Neural cell (in vitro differentiated cells): ENCODE measurements around the gene RPS6KA3. TPM values are rescaled to one million over a fixed set of nuclear protein-coding genes. Genes with fewer than 3 reads are reported as not detected.
"Not testable (repeated sequence)": the region's sequence is repeated elsewhere in the genome, so short reads cannot be mapped to it uniquely, and the experiment has no call there.

ENCODE experiments used
- H2AFZ ChIP-seq: fragments of 200-600, 300-800 bp; sonication (generic), shearing (Covaris generic); 2 replicates; pipeline ENCODE4 v1.6.0; 2014; ENCODE audit warnings: low read depth, mild to moderate bottlenecking, antibody characterized with exemption, low read length, moderate library complexity
- H3F3A ChIP-seq: fragments of 200-600 bp; shearing (Covaris generic); 2 replicates; pipeline ENCODE4 v1.6.1; 2016; ENCODE audit warnings: mild to moderate bottlenecking, moderate library complexity, mixed read lengths, antibody characterized with exemption, low read length; ENCODE audit not compliant: insufficient read depth, poor library complexity, severe bottlenecking
- H3K27ac ChIP-seq: fragments of 200-600, 300-800 bp; sonication (generic), shearing (Covaris generic); 2 replicates; pipeline ENCODE4 v1.5.1; 2014; ENCODE audit warnings: mild to moderate bottlenecking, low read length, moderate library complexity
- H3K27me3 ChIP-seq: fragments of 300-800, 200-600 bp; sonication (generic), shearing (Covaris generic); 2 replicates; pipeline ENCODE4 v1.6.0; 2014; ENCODE audit warnings: mild to moderate bottlenecking, low read depth, low read length, moderate library complexity; ENCODE audit not compliant: insufficient read depth
- H3K36me3 ChIP-seq: fragments of 300-800, 200-600 bp; sonication (generic), shearing (Covaris generic); 2 replicates; pipeline ENCODE4 v1.5.1; 2014; ENCODE audit warnings: mild to moderate bottlenecking, antibody characterized with exemption, low read length, moderate library complexity; ENCODE audit not compliant: insufficient read depth
- H3K4me2 ChIP-seq: fragments of 300-800, 200-600 bp; sonication (generic), shearing (Covaris generic); 2 replicates; pipeline ENCODE4 v1.6.0; 2014; ENCODE audit warnings: mild to moderate bottlenecking, low read length
- H3K4me3 ChIP-seq: fragments of 300-800, 200-600 bp; sonication (generic), shearing (Covaris generic); 2 replicates; pipeline ENCODE4 v1.5.1; 2014; ENCODE audit warnings: mild to moderate bottlenecking, low read length, moderate library complexity
- H3K79me2 ChIP-seq: fragments of 200-600 bp; shearing (Covaris generic); replicated peaks from 2 replicates; pipeline ENCODE4 v1.6.0; 2014; ENCODE audit warnings: mild to moderate bottlenecking, low read length, moderate library complexity; ENCODE audit not compliant: insufficient read depth
- H3K9ac ChIP-seq: fragments of 300-800, 200-600 bp; sonication (generic), shearing (Covaris generic); 2 replicates; pipeline ENCODE4 v1.6.1; 2016; ENCODE audit warnings: mild to moderate bottlenecking, low read length, mixed read lengths
- H3K9me2 ChIP-seq: fragments of 200-600 bp; shearing (Covaris generic); 2 replicates; pipeline ENCODE4 v1.6.1; 2016; ENCODE audit warnings: mild to moderate bottlenecking, low read length, mixed read lengths; ENCODE audit not compliant: insufficient read depth
- H3K9me3 ChIP-seq: fragments of 200-600, 300-800 bp; sonication (generic), shearing (Covaris generic); 2 replicates; pipeline ENCODE4 v1.6.1; 2016; ENCODE audit warnings: mild to moderate bottlenecking, mixed run types, low read length, moderate library complexity, mixed read lengths
- H4K20me1 ChIP-seq: fragments of 200-600 bp; shearing (Covaris generic); 2 replicates; pipeline ENCODE4 v1.6.1; 2016; ENCODE audit warnings: mild to moderate bottlenecking, mixed run types; ENCODE audit not compliant: insufficient read depth
- EP300 ChIP-seq: fragments of 450-650 bp; conservative IDR thresholded peaks from 2 replicates; pipeline ENCODE4 v1.6.1; 2014; ENCODE audit warnings: antibody characterized with exemption, mild to moderate bottlenecking, moderate library complexity; ENCODE audit not compliant: poor library complexity, severe bottlenecking
- EZH2 ChIP-seq: fragments of 200-600, 300-800 bp; shearing (Covaris generic), sonication (generic); IDR thresholded peaks from 2 replicates; pipeline ENCODE4 v1.6.1; 2014; ENCODE audit warnings: antibody characterized with exemption, low read length, borderline replicate concordance, mild to moderate bottlenecking; ENCODE audit not compliant: insufficient read depth, poor library complexity, severe bottlenecking
- MXI1 ChIP-seq: fragments of 450-650 bp; conservative IDR thresholded peaks from 2 replicates; pipeline ENCODE4 v1.6.1; 2014; ENCODE audit warnings: antibody characterized with exemption, mild to moderate bottlenecking; ENCODE audit not compliant: poor library complexity, severe bottlenecking
- POLR2AphosphoS5 ChIP-seq: IDR thresholded peaks from 2 replicates; pipeline ENCODE4 v1.6.1; 2012
- RAD21 ChIP-seq: fragments of 450-650 bp; conservative IDR thresholded peaks from 2 replicates; pipeline ENCODE4 v1.6.1; 2014; ENCODE audit warnings: antibody characterized with exemption, mild to moderate bottlenecking, moderate library complexity
- SMC3 ChIP-seq: fragments of 450-650 bp; conservative IDR thresholded peaks from 2 replicates; pipeline ENCODE4 v1.6.1; 2014; ENCODE audit warnings: antibody characterized with exemption, mild to moderate bottlenecking, moderate library complexity; ENCODE audit not compliant: poor library complexity
- TAF1 ChIP-seq: IDR thresholded peaks from 2 replicates; pipeline ENCODE4 v1.6.1; 2012; ENCODE audit warnings: low read depth
- polyA plus RNA-seq: library from polyadenylated mRNA; depleted of rRNA; stranded (reverse); fragments of >200 nt; gene quantifications from 2 replicates; pipeline ENCODE4 v1.2.3, GENCODE V29; 2014
- TF ChIP-seq, protein P1 (sequence below): IDR thresholded peaks from 2 replicates; pipeline ENCODE4 v1.6.1; 2012; ENCODE audit warnings: borderline replicate concordance
- TF ChIP-seq, protein P2 (sequence below): fragments of 450-650 bp; IDR thresholded peaks from 2 replicates; pipeline ENCODE4 v1.5.1; 2014; ENCODE audit warnings: antibody characterized with exemption, mild to moderate bottlenecking, moderate library complexity; ENCODE audit not compliant: poor library complexity, severe bottlenecking

Gene RPS6KA3
- polyA plus RNA-seq, 1 donor from 2014 or later: 16.5 TPM

DNA sequence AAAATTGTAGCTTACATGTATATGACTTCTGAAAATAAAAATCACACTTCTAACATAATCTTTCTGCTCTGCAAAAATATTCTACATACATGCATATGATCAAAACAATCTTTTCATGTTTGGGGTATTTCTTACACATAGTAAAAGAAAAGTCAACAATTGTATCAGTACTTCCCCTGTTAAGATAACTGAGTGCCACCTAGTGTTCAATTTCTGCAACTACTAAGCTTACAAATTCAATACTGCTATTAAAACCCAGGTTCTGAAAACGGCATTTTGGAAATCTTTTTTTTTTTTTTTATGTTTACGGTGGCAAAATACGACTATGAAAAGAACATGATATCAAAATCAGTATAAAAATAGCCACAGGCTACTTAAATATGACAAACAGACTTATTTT, 139.3 kb downstream of the RPS6KA3 start:
- H3K9me3 ChIP-seq: not testable (repeated sequence)

DNA sequence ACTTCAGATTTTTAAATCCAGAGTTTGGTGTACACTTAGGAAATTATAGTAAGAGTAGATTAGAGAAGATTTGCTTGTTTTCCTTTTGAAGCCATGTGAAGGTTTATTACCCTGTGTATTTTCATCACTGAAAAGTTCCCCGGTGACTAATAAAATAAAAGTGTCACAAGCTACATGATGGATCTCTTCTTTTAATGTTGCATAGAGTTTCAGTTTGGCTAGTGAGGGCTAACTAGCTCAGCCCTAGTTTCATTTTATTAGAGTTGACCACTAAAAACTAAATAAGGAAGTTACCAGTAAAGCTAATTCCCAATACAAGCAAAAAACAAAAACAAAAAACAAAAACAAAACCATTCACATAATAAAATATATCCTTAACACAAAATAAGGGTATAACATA, 139.9 kb downstream of the RPS6KA3 start:
- H3K79me2 ChIP-seq, H3K4me3 ChIP-seq, H2AFZ ChIP-seq, H4K20me1 ChIP-seq, H3K36me3 ChIP-seq, H3K9me3 ChIP-seq, H3K4me2 ChIP-seq, H3K9me2 ChIP-seq, H3K27me3 ChIP-seq, H3F3A ChIP-seq, H3K9ac ChIP-seq, H3K27ac ChIP-seq: not testable (repeated sequence)

More for the DNA sequence above, 139.3 kb downstream of the RPS6KA3 start:
- H2AFZ ChIP-seq, H3K4me3 ChIP-seq, H3K4me2 ChIP-seq, H3K27ac ChIP-seq, H3K79me2 ChIP-seq, H3K9me2 ChIP-seq, H3K36me3 ChIP-seq, H3K9ac ChIP-seq, H4K20me1 ChIP-seq, H3F3A ChIP-seq, H3K27me3 ChIP-seq: not testable (repeated sequence)

DNA sequence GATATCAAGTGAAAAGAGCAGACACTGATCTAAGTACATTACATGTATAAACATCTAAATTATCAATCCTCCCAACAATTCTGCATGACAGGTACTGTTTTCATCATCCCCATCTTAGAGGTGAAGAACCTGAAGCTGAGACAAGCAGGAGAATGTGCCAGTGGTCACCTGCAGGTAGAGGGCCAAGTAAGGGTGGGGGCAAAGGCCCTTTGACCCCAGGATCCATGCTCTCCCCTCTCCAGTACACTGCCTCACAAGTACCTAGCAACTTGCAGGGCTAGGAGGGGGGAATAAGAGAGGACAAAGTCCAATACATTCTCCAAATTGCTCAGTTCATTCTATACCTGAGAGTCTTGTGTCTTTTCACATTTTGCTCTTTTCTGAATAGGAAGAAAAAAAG, 141.7 kb downstream of the RPS6KA3 start:
- Histone ChIP-seq H4K20me1 (no peaks in the 10 kb centered on the region), H3K9me3 (no peaks in the 10 kb centered on the region), H3K4me2 (no peak overlapping the region), H3K9ac (no peak overlapping the region), H3K9me2 (no peaks in the 10 kb centered on the region), H3F3A (no peaks in the 10 kb centered on the region), H3K79me2 (no peaks in the 10 kb centered on the region), H3K4me3 (no peak overlapping the region), H3K27me3 (no peaks in the 10 kb centered on the region), H3K36me3 (no peaks in the 10 kb centered on the region), H3K27ac (no peak overlapping the region), H2AFZ (no peak overlapping the region)
- TF ChIP-seq EP300 (no peak), POLR2AphosphoS5 (no peak), EZH2 (no peak), MXI1 (no peak), RAD21 (no peak), TAF1 (no peak), SMC3 (no peak)
- TF ChIP-seq, protein P1, sequence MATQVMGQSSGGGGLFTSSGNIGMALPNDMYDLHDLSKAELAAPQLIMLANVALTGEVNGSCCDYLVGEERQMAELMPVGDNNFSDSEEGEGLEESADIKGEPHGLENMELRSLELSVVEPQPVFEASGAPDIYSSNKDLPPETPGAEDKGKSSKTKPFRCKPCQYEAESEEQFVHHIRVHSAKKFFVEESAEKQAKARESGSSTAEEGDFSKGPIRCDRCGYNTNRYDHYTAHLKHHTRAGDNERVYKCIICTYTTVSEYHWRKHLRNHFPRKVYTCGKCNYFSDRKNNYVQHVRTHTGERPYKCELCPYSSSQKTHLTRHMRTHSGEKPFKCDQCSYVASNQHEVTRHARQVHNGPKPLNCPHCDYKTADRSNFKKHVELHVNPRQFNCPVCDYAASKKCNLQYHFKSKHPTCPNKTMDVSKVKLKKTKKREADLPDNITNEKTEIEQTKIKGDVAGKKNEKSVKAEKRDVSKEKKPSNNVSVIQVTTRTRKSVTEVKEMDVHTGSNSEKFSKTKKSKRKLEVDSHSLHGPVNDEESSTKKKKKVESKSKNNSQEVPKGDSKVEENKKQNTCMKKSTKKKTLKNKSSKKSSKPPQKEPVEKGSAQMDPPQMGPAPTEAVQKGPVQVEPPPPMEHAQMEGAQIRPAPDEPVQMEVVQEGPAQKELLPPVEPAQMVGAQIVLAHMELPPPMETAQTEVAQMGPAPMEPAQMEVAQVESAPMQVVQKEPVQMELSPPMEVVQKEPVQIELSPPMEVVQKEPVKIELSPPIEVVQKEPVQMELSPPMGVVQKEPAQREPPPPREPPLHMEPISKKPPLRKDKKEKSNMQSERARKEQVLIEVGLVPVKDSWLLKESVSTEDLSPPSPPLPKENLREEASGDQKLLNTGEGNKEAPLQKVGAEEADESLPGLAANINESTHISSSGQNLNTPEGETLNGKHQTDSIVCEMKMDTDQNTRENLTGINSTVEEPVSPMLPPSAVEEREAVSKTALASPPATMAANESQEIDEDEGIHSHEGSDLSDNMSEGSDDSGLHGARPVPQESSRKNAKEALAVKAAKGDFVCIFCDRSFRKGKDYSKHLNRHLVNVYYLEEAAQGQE: no peak
- TF ChIP-seq, protein P2, sequence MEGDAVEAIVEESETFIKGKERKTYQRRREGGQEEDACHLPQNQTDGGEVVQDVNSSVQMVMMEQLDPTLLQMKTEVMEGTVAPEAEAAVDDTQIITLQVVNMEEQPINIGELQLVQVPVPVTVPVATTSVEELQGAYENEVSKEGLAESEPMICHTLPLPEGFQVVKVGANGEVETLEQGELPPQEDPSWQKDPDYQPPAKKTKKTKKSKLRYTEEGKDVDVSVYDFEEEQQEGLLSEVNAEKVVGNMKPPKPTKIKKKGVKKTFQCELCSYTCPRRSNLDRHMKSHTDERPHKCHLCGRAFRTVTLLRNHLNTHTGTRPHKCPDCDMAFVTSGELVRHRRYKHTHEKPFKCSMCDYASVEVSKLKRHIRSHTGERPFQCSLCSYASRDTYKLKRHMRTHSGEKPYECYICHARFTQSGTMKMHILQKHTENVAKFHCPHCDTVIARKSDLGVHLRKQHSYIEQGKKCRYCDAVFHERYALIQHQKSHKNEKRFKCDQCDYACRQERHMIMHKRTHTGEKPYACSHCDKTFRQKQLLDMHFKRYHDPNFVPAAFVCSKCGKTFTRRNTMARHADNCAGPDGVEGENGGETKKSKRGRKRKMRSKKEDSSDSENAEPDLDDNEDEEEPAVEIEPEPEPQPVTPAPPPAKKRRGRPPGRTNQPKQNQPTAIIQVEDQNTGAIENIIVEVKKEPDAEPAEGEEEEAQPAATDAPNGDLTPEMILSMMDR: no peak
